ENCODE measurements around the gene CRIP1.

The CRIP1 gene

GRCh38 chr14:105486163-105486973 is at the start of gene CRIP1:
Gene CRIP1 (plus strand): TSS chr14:105486886. CDS start chr14:105487260, 374 bp downstream.
- no peak for DNase-seq

- no peak for DNase-seq
Measured at GRCh38 chr14:105436891-105437722, 49.6 kb upstream of the CRIP1 start.

GRCh38 chr14:105437723-105438500 is 48.8 kb upstream of the CRIP1 start:
- no peak for DNase-seq

GRCh38 chr14:105439179-105439578 is 47.5 kb upstream of the CRIP1 start:
- DNase-seq, result no peak

- peak; percentile 80 for DNase-seq
Measured at GRCh38 chr14:105439710-105440553, 46.8 kb upstream of the CRIP1 start.

GRCh38 chr14:105440554-105440900 is 46.2 kb upstream of the CRIP1 start:
- no peak for DNase-seq

- no peak for DNase-seq
Measured at GRCh38 chr14:105440992-105441391, 45.7 kb upstream of the CRIP1 start.

- DNase-seq, result no peak
Measured at GRCh38 chr14:105442125-105442524, 44.6 kb upstream of the CRIP1 start.

- DNase-seq, result no peak
Measured at GRCh38 chr14:105442834-105443233, 43.9 kb upstream of the CRIP1 start.

GRCh38 chr14:105444859-105445258 is 41.8 kb upstream of the CRIP1 start:
- DNase-seq, result no peak

- DNase-seq, result no peak
Measured at GRCh38 chr14:105445290-105445689, 41.4 kb upstream of the CRIP1 start.

- no peak for DNase-seq
Measured at GRCh38 chr14:105445901-105446845, 40.5 kb upstream of the CRIP1 start.

GRCh38 chr14:105446971-105447370 is 39.7 kb upstream of the CRIP1 start:
- DNase-seq, result no peak

GRCh38 chr14:105447651-105448640 is 38.7 kb upstream of the CRIP1 start:
- no peak for DNase-seq

GRCh38 chr14:105448706-105449111 is 38.0 kb upstream of the CRIP1 start:
- DNase-seq, result peak; percentile 51

- DNase-seq, result no peak
Measured at GRCh38 chr14:105449276-105450122, 37.2 kb upstream of the CRIP1 start.

GRCh38 chr14:105450123-105450505 is 36.6 kb upstream of the CRIP1 start:
- DNase-seq, result no peak

- no peak for DNase-seq
Measured at GRCh38 chr14:105450864-105451720, 35.6 kb upstream of the CRIP1 start.
